GM23338 (cell line): ENCODE data around the gene LYSMD4. TPM values are rescaled to one million over a fixed set of nuclear protein-coding genes. Genes with fewer than 3 reads are reported as not detected.

ENCODE experiments used
- ATAC-seq: fragments of 200-7000 bp; cut with Tn5 transposase; 3 replicates; pipeline ENCODE4 v1.9.1; 2020
- DNase-seq: peaks from one replicate; pipeline ENCODE4 v3.0.0-alpha.2; 2015; ENCODE audit warnings: low spot score
- H2AFZ ChIP-seq: fragments of 200-600 bp; sonication (generic); 2 replicates; pipeline ENCODE4 v1.8.0; 2016; ENCODE audit warnings: antibody characterized with exemption, mild to moderate bottlenecking, moderate library complexity
- H3F3A ChIP-seq: fragments of 200-600 bp; sonication (generic); replicated peaks from 2 replicates; pipeline ENCODE4 v1.8.0; 2017; ENCODE audit warnings: antibody characterized with exemption, mixed run types, low read depth
- H3K27ac ChIP-seq: fragments of 200-600 bp; sonication (generic); 2 replicates; pipeline ENCODE4 v1.6.1; 2016; ENCODE audit warnings: low read depth
- H3K27me3 ChIP-seq: fragments of 200-600 bp; sonication (generic); 2 replicates; pipeline ENCODE4 v1.8.0; 2016; ENCODE audit warnings: mild to moderate bottlenecking, mixed run types, moderate library complexity; ENCODE audit not compliant: insufficient read depth
- H3K36me3 ChIP-seq: fragments of 200-600 bp; sonication (generic); 2 replicates; pipeline ENCODE4 v1.8.0; 2016; ENCODE audit warnings: mild to moderate bottlenecking; ENCODE audit not compliant: insufficient read depth
- H3K4me1 ChIP-seq: fragments of 200-600 bp; sonication (generic); 2 replicates; pipeline ENCODE4 v1.8.0; 2016; ENCODE audit warnings: mild to moderate bottlenecking, moderate library complexity; ENCODE audit not compliant: insufficient read depth
- H3K4me2 ChIP-seq: fragments of 200-600 bp; sonication (generic); 2 replicates; pipeline ENCODE4 v1.7.1; 2017; ENCODE audit warnings: mixed run types
- H3K4me3 ChIP-seq: fragments of 200-600 bp; sonication (generic); 2 replicates; pipeline ENCODE4 v1.6.1; 2016; ENCODE audit warnings: mixed run types
- H3K79me2 ChIP-seq: fragments of 200-600 bp; sonication (generic); replicated peaks from 2 replicates; pipeline ENCODE4 v1.8.0; 2017; ENCODE audit warnings: mild to moderate bottlenecking; ENCODE audit not compliant: insufficient read depth
- H3K9me2 ChIP-seq: fragments of 200-600 bp; sonication (generic); 2 replicates; pipeline ENCODE4 v1.8.0; 2017; ENCODE audit not compliant: insufficient read depth
- H4K20me1 ChIP-seq: fragments of 200-600 bp; sonication (generic); replicated peaks from 2 replicates; pipeline ENCODE4 v1.8.0; 2017; ENCODE audit warnings: mild to moderate bottlenecking; ENCODE audit not compliant: insufficient read depth
- H3K27ac Mint-ChIP-seq: 2 replicates; pipeline ENCODE4 v1.8.0; 2020; ENCODE audit warnings: inconsistent platforms, mild to moderate bottlenecking, moderate library complexity, mixed read lengths
- H3K27me3 Mint-ChIP-seq: 3 replicates; pipeline ENCODE4 v1.8.0; 2022; ENCODE audit warnings: low read depth, mild to moderate bottlenecking, moderate library complexity, mixed read lengths, inconsistent platforms; ENCODE audit not compliant: insufficient read depth, poor library complexity
- H3K36me3 Mint-ChIP-seq: 3 replicates; pipeline ENCODE4 v1.8.0; 2021; ENCODE audit warnings: low read depth, mild to moderate bottlenecking, inconsistent platforms, moderate library complexity, mixed read lengths
- H3K4me1 Mint-ChIP-seq: 3 replicates; pipeline ENCODE4 v1.8.0; 2020; ENCODE audit warnings: mild to moderate bottlenecking, inconsistent platforms, mixed read lengths
- H3K4me3 Mint-ChIP-seq: 3 replicates; pipeline ENCODE4 v1.8.0; 2021; ENCODE audit warnings: moderate library complexity, mild to moderate bottlenecking, inconsistent platforms, mixed read lengths
- H3K9me3 Mint-ChIP-seq: 3 replicates; pipeline ENCODE4 v1.8.0; 2020; ENCODE audit warnings: moderate library complexity, mild to moderate bottlenecking, inconsistent platforms, mixed read lengths
- CREB1 ChIP-seq: fragments of 250-450 bp; sonication (Bioruptor Pico); IDR thresholded peaks from 2 replicates; pipeline ENCODE4 v1.5.0; 2020; ENCODE audit warnings: low read depth, mild to moderate bottlenecking, moderate library complexity
- ETS1 ChIP-seq: IDR thresholded peaks from 2 replicates; pipeline ENCODE4 v1.6.1; 2016; ENCODE audit warnings: antibody characterized with exemption
- EZH2 ChIP-seq: fragments of 200-600 bp; sonication (generic); IDR thresholded peaks from one replicate; pipeline ENCODE4 v1.8.0; 2017; ENCODE audit warnings: antibody characterized with exemption, mild to moderate bottlenecking, low read depth; ENCODE audit not compliant: unreplicated experiment
- JUNB ChIP-seq: IDR thresholded peaks from one replicate; pipeline ENCODE4 v1.6.1; 2016; ENCODE audit warnings: antibody characterized with exemption; ENCODE audit not compliant: unreplicated experiment
- NANOG ChIP-seq: IDR thresholded peaks from 2 replicates; pipeline ENCODE4 v1.6.1; 2016; ENCODE audit warnings: antibody characterized with exemption, borderline replicate concordance
- POLR2AphosphoS5 ChIP-seq: IDR thresholded peaks from 2 replicates; pipeline ENCODE4 v1.6.1; 2016; ENCODE audit warnings: antibody characterized with exemption, low read depth
- REST ChIP-seq: IDR thresholded peaks from one replicate; pipeline ENCODE4 v1.6.1; 2018; ENCODE audit warnings: antibody characterized with exemption; ENCODE audit not compliant: unreplicated experiment
- ZNF114 ChIP-seq: fragments of 250-450 bp; sonication (Bioruptor Pico); IDR thresholded peaks from 2 replicates; pipeline ENCODE4 v1.5.0; 2020; ENCODE audit warnings: mild to moderate bottlenecking, moderate library complexity
- ZNF331 ChIP-seq: fragments of 250-450 bp; sonication (Bioruptor Pico); IDR thresholded peaks from 2 replicates; pipeline ENCODE4 v1.5.0; 2020; ENCODE audit warnings: low read depth, mild to moderate bottlenecking, moderate library complexity
- ZNF462 ChIP-seq: fragments of 250-450 bp; sonication (Bioruptor Pico); IDR thresholded peaks from 2 replicates; pipeline ENCODE4 v1.5.0; 2020; ENCODE audit warnings: mild to moderate bottlenecking, moderate library complexity
- polyA plus RNA-seq: library from polyadenylated mRNA; unstranded; fragments of >200 nt; fragmentation: Nextera tagmentation; extraction: Ambion mirVana; gene quantifications from 2 replicates; pipeline ENCODE4 v1.2.1, GENCODE V29; 2016
- total RNA-seq: library from RNA; depleted of rRNA; stranded (reverse); fragments of >200 nt; shearing (Covaris generic); gene quantifications from 2 replicates; pipeline ENCODE4 v1.2.3, GENCODE V29; 2014

LYSMD4 gene
- total and polyA plus RNA-seq, 2 experiments from 2014 or later, result 7.5 to 23.8 TPM

- H3K27me3 ChIP-seq, result no peaks in the 10 kb centered on the region
- Mint-ChIP-seq H3K27ac (no peak overlapping the region), H3K4me3 (no peak overlapping the region), H3K27me3 (no peaks in the 10 kb centered on the region), H3K36me3 (peaks cover 38% of the 10 kb centered on the region), H3K4me1 (no peaks in the 10 kb centered on the region), H3K9me3 (peaks cover 12% of the 10 kb centered on the region; the same call in 2 of the 3 replicates)
- H3K27ac ChIP-seq, result no peak overlapping the region
- H3K9me2 ChIP-seq, result no peaks in the 10 kb centered on the region
- peaks cover 13% of the 10 kb centered on the region for H3K79me2 ChIP-seq
- TF ChIP-seq CREB1 (CRISPR knock-in tag), result no peak
- TF ChIP-seq POLR2AphosphoS5, result no peak
- TF ChIP-seq EZH2, result no peak
- no peak for TF ChIP-seq NANOG
- no peak for TF ChIP-seq ETS1
- no peak for TF ChIP-seq ZNF331
- TF ChIP-seq ZNF462, result no peak
- TF ChIP-seq ZNF114 (CRISPR knock-in tag), result no peak
- TF ChIP-seq REST, result no peak
- no peak for TF ChIP-seq JUNB
- H3K36me3 ChIP-seq, result peaks cover 2% of the 10 kb centered on the region; the same call in 1 of the 2 replicates
- no peak overlapping the region for H3K4me3 ChIP-seq
- H4K20me1 ChIP-seq, result 0 out of 2 replicates have a peak, but pooled peaks cover 4% of the 10 kb centered on the region
- no peak overlapping the region for H2AFZ ChIP-seq
- no peaks in the 10 kb centered on the region for H3K4me1 ChIP-seq
- no peaks in the 10 kb centered on the region for H3F3A ChIP-seq
- no peak for ATAC-seq
- no peak for DNase-seq
- H3K4me2 ChIP-seq, result no peak overlapping the region
Observed at GRCh38 chr15:99682455-99682854, 50.8 kb downstream of the LYSMD4 start.
